ENCODE results near the gene APLN. TPM values are rescaled to one million over a fixed set of nuclear protein-coding genes. Genes with fewer than 3 reads are reported as not detected.

APLN gene
- total and polyA plus RNA-seq, 2 experiments from 2014 or later, result 0.43 to 1.1 TPM

GRCh38 chrX:129698150-129698549 lies 43.4 kb upstream of the APLN start:
- no peak for DNase-seq
- TF ChIP-seq EZH2 (IDR thresholded peaks at IDR 0.05; ENCODE audit: insufficient read depth, poor library complexity, severe bottlenecking) (no peak), EZH2phosphoT487 (IDR thresholded peaks at IDR 0.05; ENCODE audit: insufficient read depth, low read depth) (no peak)
- H3K79me2 ChIP-seq (ENCODE audit: insufficient read depth), result no peaks in the 10 kb centered on the region
- H3K4me1 ChIP-seq (ENCODE audit: insufficient read depth), result no peaks in the 10 kb centered on the region
- in situ Hi-C loops (cut with MboI), result no loop called here
- H3K9me2 ChIP-seq (ENCODE audit: insufficient read depth), result no peaks in the 10 kb centered on the region
- H3K4me3 ChIP-seq, result no peak overlapping the region
- no peak overlapping the region for H3K4me2 ChIP-seq (ENCODE audit: unreplicated experiment)
- no peaks in the 10 kb centered on the region for H3K9me3 ChIP-seq (ENCODE audit: low read depth)
- no peaks in the 10 kb centered on the region for H4K20me1 ChIP-seq (ENCODE audit: insufficient read depth)
- no peaks in the 10 kb centered on the region for H3F3A ChIP-seq (ENCODE audit: insufficient read depth)
- H3K36me3 ChIP-seq (ENCODE audit: low read depth), result no peaks in the 10 kb centered on the region
- no peak overlapping the region for H3K9ac ChIP-seq
- H3K27ac ChIP-seq, result no peak overlapping the region
- no peaks in the 10 kb centered on the region for H3K27me3 ChIP-seq (replicated peaks; ENCODE audit: insufficient read depth)
- no peak overlapping the region for H2AFZ ChIP-seq

DNA sequence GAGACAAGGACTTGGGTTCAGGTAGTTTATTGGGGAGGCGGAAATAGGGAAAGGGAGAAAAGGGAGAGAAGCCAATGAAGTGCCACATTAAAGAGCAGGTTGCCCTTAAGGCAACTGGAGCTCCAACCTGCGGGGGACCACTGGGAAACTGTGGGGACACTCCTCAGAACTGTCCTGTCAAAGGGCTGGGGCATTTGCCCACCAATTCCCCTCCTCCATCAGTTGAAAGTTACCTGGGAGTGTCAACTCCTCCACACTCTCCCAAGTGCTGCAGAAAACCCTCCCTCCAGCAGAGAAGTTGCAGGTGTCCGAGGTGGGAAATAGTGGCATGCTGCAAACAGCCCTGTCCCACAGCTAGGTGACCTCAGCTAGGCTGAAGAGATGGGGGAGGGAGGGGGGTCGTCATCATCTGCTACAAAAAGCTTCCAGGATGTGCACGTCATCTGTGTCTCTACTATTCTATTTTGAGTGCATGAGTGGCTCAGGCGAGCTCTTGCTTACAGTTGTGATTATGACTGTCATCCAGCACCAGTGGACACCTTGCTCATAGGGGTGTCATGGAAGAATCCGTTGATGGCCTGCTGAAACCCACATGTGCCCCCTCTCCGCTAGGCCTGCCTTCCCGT lies 42.6 kb upstream of the APLN start:
- no peak overlapping the region for H3K4me2 ChIP-seq (ENCODE audit: unreplicated experiment)
- no peaks in the 10 kb centered on the region for H3K9me2 ChIP-seq (ENCODE audit: insufficient read depth)
- H3K79me2 ChIP-seq (ENCODE audit: insufficient read depth), result no peaks in the 10 kb centered on the region
- no peak overlapping the region for H3K27ac ChIP-seq
- TF ChIP-seq EZH2 (IDR thresholded peaks at IDR 0.05; ENCODE audit: insufficient read depth, poor library complexity, severe bottlenecking) (no peak), EZH2phosphoT487 (IDR thresholded peaks at IDR 0.05; ENCODE audit: insufficient read depth, low read depth) (no peak)
- in situ Hi-C loops (cut with MboI), result no loop called here
- no peak overlapping the region for H3K4me3 ChIP-seq
- WGBS, 2 experiments (ENCODE audit: low coverage in 1 of 2, low lambda C conversion rate in 2 of 2, missing lambda C conversion rate in 2 of 2), result 75 to 85% methylated on average over 7 to 9 of the region's 9 CpGs
- no peak for DNase-seq
- no peak overlapping the region for H3K9ac ChIP-seq
- H3K27me3 ChIP-seq (replicated peaks; ENCODE audit: insufficient read depth), result no peaks in the 10 kb centered on the region
- H3K4me1 ChIP-seq (ENCODE audit: insufficient read depth), result no peaks in the 10 kb centered on the region
- no peaks in the 10 kb centered on the region for H3F3A ChIP-seq (ENCODE audit: insufficient read depth)
- no peaks in the 10 kb centered on the region for H3K36me3 ChIP-seq (ENCODE audit: low read depth)
- H3K9me3 ChIP-seq (ENCODE audit: low read depth), result no peaks in the 10 kb centered on the region
- no peak overlapping the region for H2AFZ ChIP-seq
- H4K20me1 ChIP-seq (ENCODE audit: insufficient read depth), result no peaks in the 10 kb centered on the region

DNA sequence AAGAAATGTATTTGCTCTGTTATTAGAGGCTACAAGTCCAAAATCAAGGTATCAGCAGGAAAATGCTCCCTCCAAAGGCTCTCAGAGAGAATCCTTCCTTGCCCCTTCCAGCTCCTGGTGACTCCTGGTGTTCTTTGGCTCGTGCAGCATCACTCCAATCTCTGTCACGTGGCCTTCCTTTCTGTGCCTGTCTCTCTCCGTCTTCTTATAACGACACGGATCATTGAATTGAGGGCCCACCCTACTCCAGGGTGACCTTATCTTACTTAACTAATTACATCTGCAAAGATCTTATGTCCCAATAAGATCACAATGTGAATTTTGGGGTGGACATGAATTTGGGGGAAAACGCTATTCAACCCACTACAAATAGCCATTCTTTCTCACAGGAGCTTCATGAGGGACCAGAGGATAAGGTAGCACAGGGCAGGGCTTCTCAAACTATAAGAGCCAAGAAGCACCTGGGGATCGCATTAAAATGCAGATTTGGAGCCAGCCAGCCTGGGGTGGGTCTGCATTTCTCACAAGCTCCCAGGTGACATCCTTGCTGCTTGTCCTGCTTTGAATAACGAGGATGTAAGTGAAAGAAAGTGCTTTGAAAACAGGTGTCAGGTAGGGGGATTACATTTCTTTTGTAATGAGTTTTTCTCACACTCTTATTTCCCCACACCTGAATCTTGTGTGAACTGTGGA lies 41.9 kb upstream of the APLN start:
- 64 to 68% methylated on average over 7 to 8 of the region's 8 CpGs for WGBS, 2 experiments (ENCODE audit: low coverage in 1 of 2, low lambda C conversion rate in 2 of 2, missing lambda C conversion rate in 2 of 2)
- Histone ChIP-seq H2AFZ (no peak overlapping the region), H3F3A (ENCODE audit: insufficient read depth) (no peaks in the 10 kb centered on the region), H3K9me2 (ENCODE audit: insufficient read depth) (no peaks in the 10 kb centered on the region), H3K4me3 (no peak overlapping the region), H3K4me2 (ENCODE audit: unreplicated experiment) (no peak overlapping the region), H4K20me1 (ENCODE audit: insufficient read depth) (no peaks in the 10 kb centered on the region), H3K9ac (no peak overlapping the region), H3K27me3 (replicated peaks; ENCODE audit: insufficient read depth) (no peaks in the 10 kb centered on the region), H3K36me3 (ENCODE audit: low read depth) (no peaks in the 10 kb centered on the region), H3K4me1 (ENCODE audit: insufficient read depth) (no peaks in the 10 kb centered on the region), H3K79me2 (ENCODE audit: insufficient read depth) (no peaks in the 10 kb centered on the region), H3K9me3 (ENCODE audit: low read depth) (no peaks in the 10 kb centered on the region), H3K27ac (no peak overlapping the region)
- in situ Hi-C loops (cut with MboI), result no loop called here
- TF ChIP-seq EZH2phosphoT487 (IDR thresholded peaks at IDR 0.05; ENCODE audit: insufficient read depth, low read depth) (no peak), EZH2 (IDR thresholded peaks at IDR 0.05; ENCODE audit: insufficient read depth, poor library complexity, severe bottlenecking) (no peak)
- DNase-seq, result no peak

- Histone ChIP-seq H3K27me3 (replicated peaks; ENCODE audit: insufficient read depth) (no peaks in the 10 kb centered on the region), H3K9me2 (ENCODE audit: insufficient read depth) (no peaks in the 10 kb centered on the region), H3K4me2 (ENCODE audit: unreplicated experiment) (no peak overlapping the region), H3K4me1 (ENCODE audit: insufficient read depth) (no peaks in the 10 kb centered on the region), H3K36me3 (ENCODE audit: low read depth) (no peaks in the 10 kb centered on the region), H3F3A (ENCODE audit: insufficient read depth) (no peaks in the 10 kb centered on the region), H3K4me3 (no peak overlapping the region), H2AFZ (no peak overlapping the region), H3K9ac (no peak overlapping the region), H4K20me1 (ENCODE audit: insufficient read depth) (no peaks in the 10 kb centered on the region), H3K9me3 (ENCODE audit: low read depth) (no peaks in the 10 kb centered on the region), H3K79me2 (ENCODE audit: insufficient read depth) (no peaks in the 10 kb centered on the region), H3K27ac (no peak overlapping the region)
- no peak for TF ChIP-seq EZH2 (IDR thresholded peaks at IDR 0.05; ENCODE audit: insufficient read depth, poor library complexity, severe bottlenecking)
- in situ Hi-C loops (cut with MboI), result no loop called here
- 85 to 92% methylated on average over 7 to 8 of the region's 8 CpGs for WGBS, 2 experiments (ENCODE audit: low coverage in 1 of 2, low lambda C conversion rate in 2 of 2, missing lambda C conversion rate in 2 of 2)
- DNase-seq, result no peak
Observed at GRCh38 chrX:129695937-129696336, 41.2 kb upstream of the APLN start.

Data from GM23248 (cell line).